GM21526 (cell line): Measurements from ENCODE around the gene FRAS1.
"Not testable (repeated sequence)": the region's sequence is repeated elsewhere in the genome, so short reads cannot be mapped to it uniquely, and the experiment has no call there.

Experiments used
- ATAC-seq: cut with Tn5 transposase; IDR thresholded peaks from one replicate; pipeline ENCODE4 v1.9.1; 2021; ENCODE audit warnings: moderate library complexity; ENCODE audit not compliant: unreplicated experiment, low FRiP score

Gene FRAS1

GRCh38 chr4:78410676-78411075, 353.6 kb downstream of the FRAS1 start:
- no peak for ATAC-seq

DNA sequence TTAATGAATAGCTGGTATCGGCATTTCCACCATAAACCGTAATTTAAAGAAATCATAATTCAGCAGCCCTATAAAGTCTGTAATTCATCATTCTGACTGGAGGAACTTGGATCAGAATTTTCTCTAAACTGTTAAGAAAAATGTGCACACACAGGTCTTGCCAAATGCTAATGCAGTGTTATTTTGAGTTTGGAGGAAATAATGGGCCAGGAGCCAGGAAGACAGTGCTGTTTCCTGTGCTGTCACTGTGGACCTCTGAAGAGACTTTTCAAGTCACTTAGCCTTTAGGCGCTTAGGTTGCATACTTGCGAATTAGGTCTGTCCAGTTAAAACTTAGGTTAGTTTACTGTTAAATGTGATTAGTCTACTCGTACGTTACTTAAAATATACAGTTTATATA, 357.0 kb downstream of the FRAS1 start:
- no peak for ATAC-seq

DNA sequence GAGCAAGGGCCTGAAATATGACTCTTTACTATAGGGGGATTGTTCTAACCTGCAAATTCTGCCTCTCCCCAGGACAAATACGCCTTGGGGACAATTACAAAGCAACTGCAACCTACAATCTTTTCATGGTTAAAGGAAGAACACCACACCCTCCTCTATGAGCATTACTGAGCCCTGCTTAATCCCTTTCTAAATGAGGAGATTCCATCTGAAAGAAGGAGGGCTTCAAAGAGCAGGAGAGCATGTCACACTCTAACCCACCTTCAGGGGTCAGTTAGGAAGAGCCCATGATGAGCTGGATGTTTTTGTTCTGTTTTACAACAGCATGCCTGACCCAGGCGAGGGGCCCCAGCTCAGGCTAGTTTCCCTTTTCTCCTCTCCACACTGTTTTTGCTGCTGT, 360.5 kb downstream of the FRAS1 start:
- ATAC-seq = no peak

DNA sequence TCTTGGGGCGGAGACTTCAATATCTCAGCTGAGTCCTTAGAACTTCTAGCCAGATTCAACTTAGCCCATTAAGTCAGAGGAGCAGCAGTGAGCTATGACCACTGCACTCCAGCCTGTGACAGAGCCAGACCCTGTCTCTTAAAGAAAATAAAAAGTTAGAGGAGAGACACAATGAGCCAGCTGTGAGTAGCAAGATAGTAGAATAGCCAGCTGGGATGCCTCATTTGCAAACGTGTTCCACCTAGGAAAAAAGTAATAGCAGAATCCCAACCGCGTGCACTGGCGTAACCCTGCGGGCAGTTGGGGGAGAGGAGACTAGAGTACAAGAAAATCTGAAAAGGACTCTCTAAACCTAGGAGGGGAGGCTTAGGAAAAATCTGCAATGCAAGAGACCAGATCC, 361.3 kb downstream of the FRAS1 start:
- ATAC-seq = no peak

DNA sequence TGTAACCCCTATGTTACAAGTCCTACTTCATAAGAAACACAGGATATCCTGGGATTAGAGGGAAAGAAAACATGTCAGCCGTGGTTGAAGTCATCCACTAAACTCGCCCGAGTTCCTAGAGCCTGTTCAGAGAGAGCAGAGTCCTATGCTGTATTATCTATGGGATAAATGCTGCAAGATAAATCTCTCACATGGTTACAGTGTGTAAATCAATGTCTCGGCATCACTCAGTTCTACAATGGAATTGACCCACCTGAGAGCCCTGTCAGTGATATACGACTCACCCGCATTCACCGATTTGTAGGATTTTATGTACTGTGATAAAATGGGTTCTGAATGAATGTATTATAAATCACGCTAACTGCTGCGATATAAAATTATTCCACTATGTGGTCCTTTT, 366.7 kb downstream of the FRAS1 start:
- no peak for ATAC-seq

GRCh38 chr4:78424461-78424860, 367.3 kb downstream of the FRAS1 start:
- no peak for ATAC-seq

DNA sequence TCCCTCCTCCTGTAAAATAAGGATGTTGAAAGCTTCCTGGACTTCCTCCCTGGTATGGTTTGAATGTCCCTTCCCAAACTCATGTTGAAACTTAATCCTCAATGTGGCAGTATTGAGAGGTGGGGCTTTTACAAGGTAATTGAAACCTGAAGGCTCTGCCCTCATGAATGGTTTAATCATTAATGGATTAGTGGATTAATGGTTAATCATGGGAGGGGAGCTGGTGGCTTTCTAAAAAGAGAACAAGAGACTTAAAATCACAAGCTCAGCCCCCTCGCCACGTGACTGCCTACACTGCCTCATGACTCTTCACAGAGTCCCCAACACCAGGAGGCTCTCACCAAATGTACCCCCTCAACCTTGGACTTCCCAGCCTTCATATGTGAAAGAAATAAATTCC, 369.8 kb downstream of the FRAS1 start:
- ATAC-seq = no peak

- no peak for ATAC-seq
Observed at GRCh38 chr4:78428996-78429395, 371.9 kb downstream of the FRAS1 start.

- ATAC-seq = no peak
Observed at GRCh38 chr4:78432896-78433295, 375.8 kb downstream of the FRAS1 start.

DNA sequence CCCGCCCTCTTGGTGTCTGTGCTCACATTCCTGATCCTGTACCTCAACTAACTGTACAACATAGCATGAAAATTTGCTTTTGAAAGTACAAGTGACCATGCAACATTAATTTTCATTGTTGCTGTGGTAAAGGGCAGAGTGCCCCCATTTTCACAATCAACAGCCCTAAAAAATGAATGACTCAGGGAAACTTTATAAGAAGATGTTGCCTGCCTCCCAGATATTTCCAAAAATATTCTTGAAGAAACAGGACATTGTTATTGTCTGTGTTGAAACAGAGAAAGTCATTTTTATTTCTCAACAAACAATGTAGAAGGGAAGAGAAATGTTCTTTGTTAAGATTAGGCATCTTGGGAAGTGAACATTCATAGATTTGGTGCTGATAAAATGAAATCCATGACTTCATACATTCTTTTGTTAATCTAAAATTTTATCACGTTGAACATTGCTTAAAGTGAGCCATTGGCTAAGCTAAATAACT, 380.5 kb downstream of the FRAS1 start:
- no peak for ATAC-seq

DNA sequence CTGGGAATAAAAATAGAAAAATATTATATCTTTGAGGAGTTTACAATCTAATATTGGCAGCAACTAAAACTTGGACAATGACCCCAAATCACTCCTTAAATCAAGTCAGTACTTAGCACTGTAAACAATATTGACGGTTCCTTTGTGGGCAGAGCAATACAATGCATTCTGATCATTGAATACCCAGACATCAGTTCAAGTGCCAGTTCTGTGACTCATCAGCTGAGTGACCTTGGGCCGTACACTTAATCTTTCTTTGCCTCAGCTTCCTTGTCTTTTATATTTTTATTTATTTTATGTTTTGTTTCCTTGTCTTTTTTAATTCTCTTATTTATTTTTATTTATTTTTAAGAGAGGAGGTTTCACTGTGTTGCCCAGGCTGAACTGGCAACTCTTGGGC, 382.2 kb downstream of the FRAS1 start:
- no peak for ATAC-seq

GRCh38 chr4:78441756-78442155, 384.6 kb downstream of the FRAS1 start:
- ATAC-seq = no peak

- no peak for ATAC-seq
Observed at GRCh38 chr4:78446619-78447018, 389.5 kb downstream of the FRAS1 start.

DNA sequence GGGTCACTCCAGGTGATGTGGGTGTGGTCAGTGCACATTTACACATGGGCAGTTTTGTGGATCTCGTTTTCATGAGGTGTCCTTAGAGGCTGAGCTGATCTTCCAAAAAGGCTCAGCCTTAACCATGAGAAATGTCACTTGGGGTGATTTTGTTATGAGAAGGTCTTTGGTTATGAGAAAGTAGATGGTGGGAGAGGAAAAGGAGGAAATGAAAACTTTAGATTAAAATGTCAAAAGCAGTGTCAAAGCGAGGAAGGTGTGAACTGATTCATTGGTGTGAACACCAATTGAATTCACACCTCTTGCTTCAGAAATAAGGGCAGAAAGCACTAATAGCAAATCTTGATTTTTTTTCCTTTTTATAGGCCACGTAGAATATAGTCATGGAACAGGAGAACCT, 394.3 kb downstream of the FRAS1 start:
- ATAC-seq = no peak

- no peak for ATAC-seq
Observed at GRCh38 chr4:78454016-78454415, 396.9 kb downstream of the FRAS1 start.

GRCh38 chr4:78457751-78458150, 400.6 kb downstream of the FRAS1 start:
- no peak for ATAC-seq

- ATAC-seq = no peak
Observed at GRCh38 chr4:78459327-78459726, 402.2 kb downstream of the FRAS1 start.

DNA sequence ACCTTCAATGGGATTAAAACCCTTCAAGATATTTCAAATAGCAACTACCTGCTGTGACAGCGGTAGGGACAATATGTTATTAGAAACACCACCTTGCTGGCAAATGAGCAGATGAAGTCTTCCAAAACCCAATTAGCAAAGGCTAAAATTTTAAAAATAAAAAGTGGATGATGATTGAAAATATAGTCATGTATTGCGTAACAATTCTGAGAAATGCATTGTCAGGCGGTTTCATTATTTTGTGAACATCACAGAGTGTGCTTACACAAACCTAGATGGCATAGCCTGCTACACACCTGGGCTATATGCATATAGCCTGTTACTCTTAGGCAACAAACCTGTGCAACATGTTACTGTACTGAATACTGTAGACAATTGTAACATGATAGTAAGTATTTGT, 403.2 kb downstream of the FRAS1 start:
- no peak for ATAC-seq

DNA sequence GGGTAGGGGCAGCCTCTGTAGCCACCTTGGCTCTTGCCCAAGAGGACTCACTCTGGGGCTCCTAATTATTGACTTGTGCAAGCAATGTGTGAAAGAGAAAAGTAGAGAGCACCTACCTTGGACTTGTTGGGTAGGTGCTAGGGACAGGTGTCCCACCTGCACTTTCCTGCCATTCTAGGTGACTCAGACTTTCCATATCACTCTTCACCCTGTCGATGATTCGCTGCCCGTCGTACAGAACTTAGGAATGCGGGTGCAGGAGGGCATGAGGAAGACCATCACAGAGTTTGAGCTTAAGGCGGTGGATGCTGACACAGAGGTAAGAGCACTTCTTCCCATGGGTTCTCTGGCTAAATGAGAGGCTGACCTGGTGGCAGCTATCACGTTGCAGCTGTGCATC, 407.1 kb downstream of the FRAS1 start:
- no peak for ATAC-seq

GRCh38 chr4:78467223-78467622, 410.1 kb downstream of the FRAS1 start:
- not testable (repeated sequence) for ATAC-seq

DNA sequence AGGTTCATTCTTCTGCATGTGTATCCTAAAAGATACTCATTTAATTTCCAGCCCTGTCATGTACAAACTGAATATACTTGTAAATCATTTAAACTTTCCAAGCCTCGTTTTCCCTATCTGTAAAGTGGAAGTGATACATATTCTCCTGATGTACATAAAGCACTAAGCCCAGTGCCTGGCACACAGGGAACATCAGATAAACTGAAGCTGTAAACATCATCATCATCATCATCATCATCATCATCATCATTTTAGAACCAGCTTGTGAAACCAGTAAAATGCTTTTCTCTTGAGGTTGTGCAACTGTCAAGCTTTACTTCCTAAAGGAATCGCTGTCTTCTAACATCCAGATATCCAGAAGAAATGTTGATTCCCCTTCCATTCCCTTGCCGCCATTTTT, 411.1 kb downstream of the FRAS1 start:
- no peak for ATAC-seq

DNA sequence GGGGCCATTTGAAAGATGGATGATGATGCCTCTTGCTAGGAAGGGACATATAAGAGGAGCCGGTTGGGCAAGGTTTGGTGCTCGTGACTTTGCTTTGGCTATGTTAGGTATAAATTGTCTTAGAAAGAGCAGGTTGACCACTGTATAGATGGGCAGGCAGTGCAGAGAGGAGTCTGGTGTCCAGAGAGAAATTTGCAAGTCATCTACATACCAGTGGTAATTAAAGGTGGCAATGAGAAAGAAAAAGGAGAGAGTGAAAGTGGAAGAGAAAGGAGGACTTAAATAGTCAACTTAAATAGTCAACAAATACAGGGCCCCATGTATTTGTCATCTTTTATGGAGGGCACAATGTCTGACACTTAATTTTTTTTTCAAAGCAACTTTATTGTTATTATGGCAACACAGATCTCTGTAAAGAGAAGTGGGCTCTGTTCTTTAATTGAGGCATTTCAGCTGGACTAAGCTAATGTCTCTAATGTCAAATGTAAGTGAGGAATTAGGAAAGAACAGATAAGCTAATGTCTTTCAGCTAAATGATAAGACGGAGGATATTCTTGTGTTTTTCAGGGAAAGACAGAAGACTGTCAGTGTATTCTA, 419.1 kb downstream of the FRAS1 start:
- ATAC-seq = no peak

- no peak for ATAC-seq
Observed at GRCh38 chr4:78477276-78477675, 420.2 kb downstream of the FRAS1 start.
